Ovary (tissue), 9 donors: ENCODE results near the gene LRTM2. TPM values are rescaled to one million over a fixed set of nuclear protein-coding genes. Genes with fewer than 3 reads are reported as not detected.

Source experiments
- DNase-seq, 5 donors: peaks; one replicate each; pipeline ENCODE4 v3.0.0-alpha.2; 2019 to 2020
- H3K27ac ChIP-seq, 2 donors: fragments of 200-600 bp; one replicate each; pipeline versions ENCODE4 v1.5.1 to v1.8.0; 2019 to 2022
- H3K27me3 ChIP-seq: fragments of 200-600 bp; one replicate; pipeline ENCODE4 v1.8.0; 2022
- H3K36me3 ChIP-seq: fragments of 200-600 bp; sonication (generic); one replicate; pipeline ENCODE4 v1.5.1; 2019
- H3K4me1 ChIP-seq: one replicate; pipeline ENCODE4 v1.8.1; 2013; ENCODE audit warnings: mild to moderate bottlenecking, moderate library complexity; ENCODE audit not compliant: insufficient read depth
- H3K4me3 ChIP-seq: fragments of 200-600 bp; sonication (generic); one replicate; pipeline ENCODE4 v1.5.1; 2017
- H3K9me3 ChIP-seq, 2 donors: fragments of 200-600 bp in 1 of 2; sonication (generic) in 1 of 2; one replicate each; pipeline versions ENCODE4 v1.5.1 to v1.8.1; 2013 to 2019; ENCODE audit warnings: mild to moderate bottlenecking in 1 of 2, moderate library complexity in 1 of 2
- EP300 ChIP-seq: sonication (generic); formaldehyde crosslinking; IDR thresholded peaks from one replicate; pipeline ENCODE4 v1.6.1; 2017; ENCODE audit warnings: antibody characterized with exemption
- POLR2A ChIP-seq: fragments of 450-650 bp; IDR thresholded peaks from one replicate; pipeline ENCODE4 v1.6.1; 2017; ENCODE audit warnings: antibody characterized with exemption, mild to moderate bottlenecking, moderate library complexity
- WGBS, 3 donors: extraction: QIAGEN DNeasy Blood & Tissue Kit in 1 of 3; methylation state at CpG; one replicate each; pipeline versions ENCODE4 v1.1.5 to v1.1.7; 2013 to 2017; 5-methylcytosine and 5-hydroxymethylcytosine counted together
- intact Hi-C, 4 donors: fragments of 100-400 bp; cut with DNase I; formaldehyde crosslinking; loops; one replicate each; pipeline versions ENCODE4 v1.11.0 to v1.15.1; 2022 to 2023
- polyA plus RNA-seq, 2 donors: library from polyadenylated mRNA; stranded (reverse); fragments of 200-250 nt in 1 of 2; fragments of 350-450 nt in 1 of 2; fragmentation: Illumina TruSeq in 1 of 2; extraction: RNeasy Lipid Tissue Mini Kit (QIAGEN cat#74804) in 1 of 2; gene quantifications; one replicate each; pipeline ENCODE4 v1.2.3, GENCODE V29; 2013 to 2014
- total RNA-seq, 7 donors: library from RNA; depleted of rRNA in 2 of 7; stranded (reverse); fragments of >200 nt in 2 of 7; fragmentation: NEBNext Ultra II Directional in 3 of 7; extraction: Animal tissue kit (Norgen Biotek cat#: 25700) in 3 of 7; gene quantifications; one replicate each; pipeline versions ENCODE4 v1.1.0 to v1.2.4, GENCODE V29; 2016 to 2023
- TF ChIP-seq, protein P1 (sequence below), 3 donors: fragments of 450-650 bp in 2 of 3; fragments of 200-600 bp in 1 of 3; IDR thresholded peaks; one replicate each; pipeline versions ENCODE4 v1.5.1 to v1.8.0; 2016 to 2022; ENCODE audit warnings: antibody characterized with exemption in 3 of 3, mild to moderate bottlenecking in 1 of 3
- donor health status: DM: no; HTN: no; CAD: no; lungs with moderate emphysema.
- donor health status: DM: no; HTN: no; CAD: no.
- donor health status: Bipolar disorder and iron deficiency.
- donor health status: DM: yes; HTN: yes; CAD: no.
- donor health status: DM: no; HTN: no; CAD: no.
- donor health status: DM: yes; HTN: yes; CAD: no.

LRTM2 gene
- total and polyA plus RNA-seq, 9 donors = not detected

DNA sequence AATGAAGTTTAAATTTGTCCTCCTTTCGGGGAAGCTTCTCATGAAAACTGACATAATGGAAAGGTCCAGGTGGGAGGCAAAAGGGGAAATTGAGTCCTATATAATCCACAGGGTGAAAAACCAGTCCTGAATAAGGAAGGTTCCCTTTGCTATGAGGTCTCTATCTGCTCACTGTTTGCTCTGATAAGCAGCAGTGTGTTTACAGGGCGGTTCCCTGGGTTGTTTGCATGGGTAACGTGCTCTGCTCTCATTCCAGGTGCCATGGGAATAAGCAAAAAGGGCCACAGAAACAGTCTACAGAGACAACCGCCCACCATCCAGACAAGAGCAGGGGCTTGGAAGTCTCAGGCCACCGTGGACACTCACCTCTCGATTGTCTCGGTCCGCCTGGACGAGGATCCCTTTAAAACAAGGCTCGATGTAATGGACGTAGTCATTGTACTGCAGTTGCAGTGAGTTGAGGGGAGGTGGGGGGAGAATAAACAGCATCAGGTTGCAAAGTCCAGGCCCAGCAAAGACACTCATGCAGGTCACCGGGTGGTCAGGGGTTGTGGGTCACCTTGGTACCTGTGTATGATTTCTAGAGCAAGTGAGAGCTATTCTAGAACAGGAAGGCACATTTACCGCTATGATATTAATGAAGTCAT lies 65.4 kb downstream of the LRTM2 start:
- Histone ChIP-seq H3K4me1 (no peaks in the 10 kb centered on the region), H3K27me3 (no peaks in the 10 kb centered on the region), H3K36me3 (no peaks in the 10 kb centered on the region), H3K4me3 (no peak overlapping the region), H3K9me3 (peaks cover 0 to 3% of the 10 kb centered on the region in 2 donors), H3K27ac (no peak overlapping the region)
- 77 to 90% (median 85%) methylated on average over 13 of the region's 13 CpGs for WGBS, 3 donors
- intact Hi-C loops = no loop called here
- DNase-seq = no peak
- TF ChIP-seq, protein P1, sequence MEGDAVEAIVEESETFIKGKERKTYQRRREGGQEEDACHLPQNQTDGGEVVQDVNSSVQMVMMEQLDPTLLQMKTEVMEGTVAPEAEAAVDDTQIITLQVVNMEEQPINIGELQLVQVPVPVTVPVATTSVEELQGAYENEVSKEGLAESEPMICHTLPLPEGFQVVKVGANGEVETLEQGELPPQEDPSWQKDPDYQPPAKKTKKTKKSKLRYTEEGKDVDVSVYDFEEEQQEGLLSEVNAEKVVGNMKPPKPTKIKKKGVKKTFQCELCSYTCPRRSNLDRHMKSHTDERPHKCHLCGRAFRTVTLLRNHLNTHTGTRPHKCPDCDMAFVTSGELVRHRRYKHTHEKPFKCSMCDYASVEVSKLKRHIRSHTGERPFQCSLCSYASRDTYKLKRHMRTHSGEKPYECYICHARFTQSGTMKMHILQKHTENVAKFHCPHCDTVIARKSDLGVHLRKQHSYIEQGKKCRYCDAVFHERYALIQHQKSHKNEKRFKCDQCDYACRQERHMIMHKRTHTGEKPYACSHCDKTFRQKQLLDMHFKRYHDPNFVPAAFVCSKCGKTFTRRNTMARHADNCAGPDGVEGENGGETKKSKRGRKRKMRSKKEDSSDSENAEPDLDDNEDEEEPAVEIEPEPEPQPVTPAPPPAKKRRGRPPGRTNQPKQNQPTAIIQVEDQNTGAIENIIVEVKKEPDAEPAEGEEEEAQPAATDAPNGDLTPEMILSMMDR (IDR thresholded peaks at IDR 0.05) = no peak
- TF ChIP-seq POLR2A (no peak), EP300 (no peak)

Other genes starting within 250 kb of the LRTM2 start
- 10 to 100 TPM in 5 of 7 donors, 1 to 10 TPM in 2; 8.3 to 16.2 (median 12.0) TPM for gene FBXL14, start 226.0 kb upstream of the LRTM2 start, total RNA-seq
- 10 to 100 TPM in 1 of 2 donors, 1 to 10 TPM in 1; 1.3 to 10.8 TPM for gene FBXL14, start 226.0 kb upstream of the LRTM2 start, polyA plus RNA-seq
- 10 to 100 TPM in 4 of 7 donors, 1 to 10 TPM in 3; 3.1 to 20.3 (median 12.4) TPM for gene WNT5B, start 191.3 kb upstream of the LRTM2 start, total RNA-seq
- 1 to 10 TPM; 3.7 to 6.9 TPM for gene WNT5B, start 191.3 kb upstream of the LRTM2 start, polyA plus RNA-seq
- 10 to 100 TPM; 21.5 to 91.8 (median 42.0) TPM for gene ADIPOR2, start 129.5 kb upstream of the LRTM2 start, total RNA-seq
- gene ADIPOR2, start 129.5 kb upstream of the LRTM2 start, polyA plus RNA-seq = 10 to 100 TPM; 25.6 to 65.4 TPM
- 1 to 10 TPM; 2.2 to 6.8 (median 3.2) TPM for gene CACNA2D4, start 98.1 kb downstream of the LRTM2 start, total RNA-seq
- 1 to 10 TPM; 2.1 to 2.4 TPM for gene CACNA2D4, start 98.1 kb downstream of the LRTM2 start, polyA plus RNA-seq
- 10 to 100 TPM; 13.5 to 20.8 (median 17.2) TPM for gene DCP1B, start 183.9 kb downstream of the LRTM2 start, total RNA-seq
- 10 to 100 TPM; 15.2 to 22.9 TPM for gene DCP1B, start 183.9 kb downstream of the LRTM2 start, polyA plus RNA-seq
- gene CACNA1C, start 232.4 kb downstream of the LRTM2 start, total RNA-seq = 1 to 10 TPM; 2.5 to 6.8 (median 3.7) TPM
- gene CACNA1C, start 232.4 kb downstream of the LRTM2 start, polyA plus RNA-seq = 1 to 10 TPM; 2.2 to 8.3 TPM